Adrenal gland (tissue), 12 donors: Measurements from ENCODE around the gene CARD19. TPM values are rescaled to one million over a fixed set of nuclear protein-coding genes. Genes with fewer than 3 reads are reported as not detected.

Source experiments
- DNase-seq, 7 donors: peaks; one replicate each; pipeline ENCODE4 v3.0.0-alpha.2; 2019 to 2020
- H3K27ac ChIP-seq, 5 donors: fragments of 200-600 bp; sonication (generic) in 4 of 5; 1 replicate in 3 of 5; 2 replicates in 2 of 5; pipeline versions ENCODE4 v1.5.1 to v1.8.0; 2016 to 2020; ENCODE audit warnings: mild to moderate bottlenecking in 1 of 5
- H3K27me3 ChIP-seq: fragments of 200-600 bp; 2 replicates; pipeline ENCODE4 v1.8.0; 2021
- H3K36me3 ChIP-seq, 2 donors: fragments of 200-600 bp; replicated peaks in 1 of 2; 1 replicate in 1 of 2; 2 replicates in 1 of 2; pipeline versions ENCODE4 v1.5.1 to v1.8.0; 2018 to 2022
- H3K4me1 ChIP-seq, 2 donors: fragments of 200-600 bp; replicated peaks in 1 of 2; 1 replicate in 1 of 2; 2 replicates in 1 of 2; pipeline versions ENCODE4 v1.5.1 to v1.8.0; 2018 to 2021
- H3K4me3 ChIP-seq, 4 donors: fragments of 200-600 bp; sonication (generic) in 3 of 4; one replicate each; pipeline ENCODE4 v1.5.1; 2016 to 2018
- H3K9me3 ChIP-seq, 3 donors: fragments of 200-600 bp; sonication (generic) in 1 of 3; replicated peaks in 1 of 3; 1 replicate in 2 of 3; 2 replicates in 1 of 3; pipeline versions ENCODE4 v1.5.1 to v1.8.0; 2016 to 2021
- CTCF ChIP-seq, 6 experiments: fragments of 450-650 bp in 4 of 6; fragments of 200-600 bp in 2 of 6; sonication (generic) in 1 of 6; IDR thresholded peaks; 1 replicate in 5 of 6; 2 replicates in 1 of 6; pipeline versions ENCODE4 v1.5.1 to v1.8.0; 2016 to 2021; ENCODE audit warnings: antibody characterized with exemption in 6 of 6, mild to moderate bottlenecking in 2 of 6, moderate library complexity in 1 of 6
- POLR2A ChIP-seq, 2 donors: fragments of 450-650 bp; IDR thresholded peaks; one replicate each; pipeline ENCODE4 v1.6.1; 2017; ENCODE audit warnings: antibody characterized with exemption in 2 of 2, mild to moderate bottlenecking in 2 of 2, moderate library complexity in 1 of 2
- WGBS, 4 donors: extraction: QIAGEN DNeasy Blood & Tissue Kit in 2 of 4; methylation state at CpG; one replicate each; pipeline versions ENCODE4 v1.1.5 to v1.1.7; 2013 to 2017; 5-methylcytosine and 5-hydroxymethylcytosine counted together
- intact Hi-C, 2 donors: fragments of 100-400 bp; cut with DNase I; formaldehyde crosslinking; loops; one replicate each; pipeline versions ENCODE4 v1.14.1 to v1.15.0; 2022 to 2023
- polyA plus RNA-seq, 3 donors: library from polyadenylated mRNA; stranded (reverse); fragments of 200-250 nt in 2 of 3; fragments of 350-450 nt in 1 of 3; fragmentation: Illumina TruSeq in 1 of 3; extraction: RNeasy Lipid Tissue Mini Kit (QIAGEN cat#74804) in 1 of 3; gene quantifications; one replicate each; pipeline ENCODE4 v1.2.3, GENCODE V29; 2013 to 2014
- total RNA-seq, 9 donors: library from RNA; depleted of rRNA in 4 of 9; stranded (reverse); fragments of >200 nt in 4 of 9; fragments of 120-200 nt in 1 of 9; fragmentation: NEBNext Ultra II Directional in 1 of 9; extraction: Animal tissue kit (Norgen Biotek cat#: 25700) in 1 of 9; gene quantifications; one replicate each; pipeline versions ENCODE4 v1.1.0 to v1.2.4, GENCODE V29; 2013 to 2023
- donor health status: healthy with polysubstance abuse.
- donor health status: Bipolar disorder and iron deficiency.
- donor health status: DM: yes; HTN: yes; CAD: no.
- donor health status: DM: no; HTN: no; CAD: no.
- donor health status: DM: no; HTN: no; CAD: no.
- donor health status: DM: yes; HTN: yes; CAD: no.

CARD19 gene
- total and polyA plus RNA-seq, 12 donors = 10.7 to 75.0 (median 41.3) TPM

GRCh38 chr9:93134015-93134739 lies 38.2 kb downstream of the CARD19 start, which contains the start of gene NINJ1:
TSS of gene NINJ1 (minus strand) at chr9:93134251. CDS start at chr9:93134217, 34 bp downstream.
- WGBS, 4 donors = 0 to 6% (median 0%) methylated on average over 9 to 78 of the region's 78 CpGs
- Histone ChIP-seq H3K9me3 (no peaks in the 10 kb centered on the region), H3K27ac (peak within 1 kb of the TSS; percentile 95 to 99 (median 97)), H3K4me1 (peaks cover 40 to 57% of the 10 kb centered on the region in 2 donors), H3K36me3 (no peaks in the 10 kb centered on the region), H3K27me3 (no peaks in the 10 kb centered on the region), H3K4me3 (peak within 1 kb of the TSS; percentile 43 to 87 (median 81))
- TF ChIP-seq CTCF (IDR thresholded peaks at IDR 0.05) (no peak), POLR2A (IDR thresholded peaks at IDR 0.05) (peak; percentile 78 to 92)
- peak; percentile 67 to 82 (median 77) for DNase-seq
- intact Hi-C loops = no loop called here

- Histone ChIP-seq H3K9me3 (no peaks in the 10 kb centered on the region), H3K4me3 (peak overlapping the region in 3 of 4 donors; percentile 11 to 87 (median 76)), H3K27ac (peak overlapping the region; percentile 75 to 99 (median 97)), H3K27me3 (no peaks in the 10 kb centered on the region), H3K36me3 (no peaks in the 10 kb centered on the region), H3K4me1 (peaks cover 32 to 49% of the 10 kb centered on the region in 2 donors)
- intact Hi-C loops = no loop called here
- WGBS, 4 donors = 72 to 82% (median 78%) methylated on average over 8 to 14 of the region's 14 CpGs
- TF ChIP-seq POLR2A (IDR thresholded peaks at IDR 0.05) (no peak), CTCF (IDR thresholded peaks at IDR 0.05) (no peak)
- peak in 1 of 7 donors; percentile 19 for DNase-seq
These were observed 38.9 kb downstream of the CARD19 start for GRCh38 chr9:93134740-93135444.

GRCh38 chr9:93136011-93136440 lies 40.0 kb downstream of the CARD19 start:
- 57 to 65% (median 60%) methylated on average over 7 to 11 of the region's 11 CpGs for WGBS, 4 donors
- intact Hi-C loops = no loop called here
- Histone ChIP-seq H3K27me3 (no peaks in the 10 kb centered on the region), H3K4me1 (peaks cover 25 to 38% of the 10 kb centered on the region in 2 donors), H3K9me3 (no peaks in the 10 kb centered on the region), H3K4me3 (no peak overlapping the region), H3K36me3 (no peaks in the 10 kb centered on the region), H3K27ac (no peak overlapping the region)
- DNase-seq = peak in 1 of 7 donors; percentile 26
- no peak for TF ChIP-seq CTCF (IDR thresholded peaks at IDR 0.05)
- TF ChIP-seq POLR2A (IDR thresholded peaks at IDR 0.05) = peak in 1 of 2 donors; percentile 53

GRCh38 chr9:93137362-93137761 lies 41.3 kb downstream of the CARD19 start:
- TF ChIP-seq POLR2A (IDR thresholded peaks at IDR 0.05) (no peak), CTCF (IDR thresholded peaks at IDR 0.05) (no peak)
- Histone ChIP-seq H3K27ac (no peak overlapping the region), H3K36me3 (no peaks in the 10 kb centered on the region), H3K9me3 (no peaks in the 10 kb centered on the region), H3K27me3 (no peaks in the 10 kb centered on the region), H3K4me1 (peaks cover 12 to 25% of the 10 kb centered on the region in 2 donors), H3K4me3 (no peak overlapping the region)
- DNase-seq = peak in 1 of 7 donors; percentile 28
- intact Hi-C loops = no loop called here
- 80 to 100% (median 90%) methylated on average over 2 to 11 of the region's 11 CpGs for WGBS, 4 donors
